GM12873 (cell line): ENCODE measurements around the gene PRPF31.

ENCODE experiments used
- TF ChIP-seq, protein P1 (sequence below): IDR thresholded peaks from 2 replicates; pipeline ENCODE4 v1.5.1; 2012; ENCODE audit warnings: low read depth, mild to moderate bottlenecking, moderate library complexity, low read length, control low read depth; ENCODE audit not compliant: insufficient read depth; ENCODE audit errors: missing control alignments

Gene PRPF31

DNA sequence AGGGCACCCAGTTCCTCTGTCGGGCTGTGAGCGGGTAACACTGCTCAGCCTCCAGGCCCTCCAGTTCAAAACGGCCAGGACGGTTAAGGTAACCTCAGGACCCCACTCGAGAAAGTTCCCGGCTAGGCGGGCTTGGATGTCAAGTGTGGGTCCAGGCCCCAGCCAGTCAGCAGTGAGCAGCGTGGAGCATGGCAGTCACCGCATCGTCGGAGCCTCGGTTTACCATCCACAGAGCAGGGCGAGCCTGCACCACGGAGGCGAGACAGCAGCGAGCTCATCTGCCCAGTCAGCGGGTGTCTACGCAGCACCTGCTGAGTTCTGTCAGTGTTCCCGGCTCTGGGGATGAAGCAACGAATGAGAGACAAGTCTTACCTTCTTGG, 14.1 kb downstream of the PRPF31 start:
- TF ChIP-seq, protein P1, sequence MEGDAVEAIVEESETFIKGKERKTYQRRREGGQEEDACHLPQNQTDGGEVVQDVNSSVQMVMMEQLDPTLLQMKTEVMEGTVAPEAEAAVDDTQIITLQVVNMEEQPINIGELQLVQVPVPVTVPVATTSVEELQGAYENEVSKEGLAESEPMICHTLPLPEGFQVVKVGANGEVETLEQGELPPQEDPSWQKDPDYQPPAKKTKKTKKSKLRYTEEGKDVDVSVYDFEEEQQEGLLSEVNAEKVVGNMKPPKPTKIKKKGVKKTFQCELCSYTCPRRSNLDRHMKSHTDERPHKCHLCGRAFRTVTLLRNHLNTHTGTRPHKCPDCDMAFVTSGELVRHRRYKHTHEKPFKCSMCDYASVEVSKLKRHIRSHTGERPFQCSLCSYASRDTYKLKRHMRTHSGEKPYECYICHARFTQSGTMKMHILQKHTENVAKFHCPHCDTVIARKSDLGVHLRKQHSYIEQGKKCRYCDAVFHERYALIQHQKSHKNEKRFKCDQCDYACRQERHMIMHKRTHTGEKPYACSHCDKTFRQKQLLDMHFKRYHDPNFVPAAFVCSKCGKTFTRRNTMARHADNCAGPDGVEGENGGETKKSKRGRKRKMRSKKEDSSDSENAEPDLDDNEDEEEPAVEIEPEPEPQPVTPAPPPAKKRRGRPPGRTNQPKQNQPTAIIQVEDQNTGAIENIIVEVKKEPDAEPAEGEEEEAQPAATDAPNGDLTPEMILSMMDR = no peak

DNA sequence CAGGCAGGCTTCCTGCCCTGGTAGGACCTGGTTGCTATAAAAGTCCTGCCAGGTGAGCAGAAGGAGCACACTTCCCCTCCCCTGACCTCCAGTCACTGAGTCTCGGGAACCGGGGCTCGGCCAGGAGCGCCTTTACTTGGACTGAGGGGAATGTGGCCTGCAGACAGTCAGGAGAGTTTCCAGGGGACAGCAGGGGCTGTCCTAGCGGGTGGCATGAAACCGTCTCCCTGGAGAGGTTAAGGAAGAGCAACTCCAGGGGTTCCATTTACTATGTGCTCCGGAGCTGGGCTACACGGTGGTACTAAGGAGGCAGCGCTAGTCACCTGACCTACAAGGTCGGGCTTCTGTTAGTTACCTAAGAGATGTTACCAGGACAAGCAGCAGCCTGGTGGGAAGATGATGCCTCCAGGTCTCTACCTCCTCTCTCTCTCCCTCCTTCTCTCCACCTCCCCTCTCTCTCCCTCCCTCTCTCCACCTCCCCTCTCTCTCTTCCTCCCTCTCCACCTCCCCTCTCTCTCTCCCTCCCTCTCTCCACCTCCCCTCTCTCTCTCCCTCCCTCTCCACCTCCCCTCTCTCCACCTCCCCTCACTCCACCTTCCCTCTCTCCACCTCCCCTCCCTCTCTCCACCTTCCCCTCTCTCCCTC, 17.9 kb downstream of the PRPF31 start:
- TF ChIP-seq, protein P1 = no peak

DNA sequence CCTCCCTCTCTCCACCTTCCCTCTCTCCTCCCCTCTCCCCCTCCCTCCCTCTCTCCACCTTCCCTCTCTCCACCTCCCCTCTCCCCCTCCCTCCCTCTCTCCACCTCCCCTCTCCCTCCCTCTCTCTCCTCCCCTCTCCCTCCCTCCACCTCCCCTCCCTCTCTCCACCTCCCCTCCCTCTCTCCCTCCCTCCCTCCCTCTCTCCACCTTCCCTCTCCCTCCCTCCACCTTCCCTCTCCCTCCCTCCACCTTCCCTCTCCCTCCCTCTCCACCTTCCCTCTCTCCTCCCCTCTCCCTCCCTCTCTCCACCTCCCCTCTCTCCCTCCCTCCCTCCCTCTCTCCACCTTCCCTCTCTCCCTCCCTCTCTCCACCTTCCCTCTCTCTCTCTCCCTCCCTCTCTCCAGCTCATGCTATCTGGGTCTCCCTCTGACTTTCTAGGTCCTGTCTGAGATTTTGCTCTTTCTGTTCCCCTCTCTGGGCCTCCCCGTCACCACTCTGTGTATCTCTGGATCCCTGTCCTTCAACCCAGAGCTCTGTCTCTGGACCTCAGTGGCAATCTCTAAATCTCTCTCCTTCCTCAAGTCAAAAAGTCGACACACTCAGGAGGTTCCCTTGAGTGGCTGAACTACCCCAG, 18.5 kb downstream of the PRPF31 start:
- TF ChIP-seq, protein P1 = no peak

DNA sequence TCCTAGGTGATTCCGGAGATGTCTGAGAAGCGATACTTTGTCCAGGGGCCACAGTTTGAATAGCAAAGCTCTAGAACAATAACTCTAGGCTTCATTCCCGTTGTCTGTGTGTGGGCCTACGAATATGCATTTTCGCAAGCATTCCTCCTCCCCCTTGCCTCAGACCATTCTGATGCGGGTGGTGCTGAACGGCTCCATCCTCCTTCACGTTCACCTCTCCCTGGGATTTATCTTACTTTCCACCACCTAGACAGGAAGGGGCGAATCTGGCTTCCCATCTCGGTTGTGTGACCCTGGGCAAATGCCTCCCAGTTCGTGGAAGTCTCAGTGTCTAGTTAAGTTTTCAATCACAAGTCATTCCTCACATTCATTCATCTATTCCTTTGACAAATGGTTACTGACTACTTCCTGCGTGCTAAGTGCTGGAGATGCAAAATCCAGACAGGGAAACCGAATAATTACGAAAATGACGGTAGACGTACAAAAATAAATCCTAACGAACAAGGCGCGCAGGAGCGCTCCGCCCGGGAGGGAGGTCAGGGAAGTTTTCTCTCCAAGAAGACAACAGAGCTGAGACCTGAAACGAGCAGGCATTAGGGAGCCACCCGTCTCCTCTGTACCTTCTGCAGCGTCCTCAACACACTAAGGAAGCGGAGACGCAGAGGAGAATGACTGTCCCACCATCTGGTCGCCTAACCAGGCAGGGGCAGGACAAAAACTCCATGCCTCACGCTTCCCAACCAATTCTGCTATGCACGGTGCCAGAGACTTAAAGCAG, 20.7 kb downstream of the PRPF31 start:
- TF ChIP-seq, protein P1 = no peak

DNA sequence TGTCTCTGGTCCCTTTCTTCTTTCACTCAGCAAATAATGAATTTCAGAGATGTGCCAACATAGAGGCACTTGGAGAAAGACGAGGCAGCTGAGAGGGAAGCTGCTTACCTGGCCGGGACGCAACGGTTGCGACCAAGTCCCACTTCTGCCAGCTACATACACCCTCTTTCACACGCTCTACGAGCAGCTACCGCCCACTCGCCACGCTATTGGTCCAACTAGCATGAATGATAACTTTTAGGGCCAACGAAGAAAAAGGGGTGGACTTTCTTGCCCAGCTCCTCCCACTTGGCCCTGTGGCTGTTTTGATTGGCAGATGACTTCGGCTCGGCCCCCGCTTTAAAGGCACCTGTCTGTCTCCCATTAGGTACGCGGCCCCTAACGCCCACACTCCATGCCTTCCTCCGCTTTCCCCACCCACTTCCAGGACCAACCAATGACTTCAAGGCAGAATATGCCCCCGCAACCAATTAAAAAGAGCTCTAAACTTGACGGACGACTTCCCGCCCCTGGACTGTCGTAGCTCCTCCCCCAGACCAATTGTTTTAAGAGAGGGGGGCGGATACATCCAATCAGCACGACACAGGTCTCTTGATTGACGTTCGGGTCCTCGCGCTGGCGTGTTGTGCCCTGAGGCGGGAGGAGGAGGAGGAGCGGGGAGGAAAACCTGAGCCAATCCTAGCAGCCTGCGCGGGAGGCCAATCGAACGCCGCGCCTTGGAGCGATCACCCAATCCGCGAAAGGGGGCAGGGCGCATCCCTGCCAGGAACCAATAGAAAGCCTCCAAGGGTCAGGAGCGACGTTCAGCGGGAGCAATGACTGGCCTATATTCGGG, 21.5 kb downstream of the PRPF31 start:
- TF ChIP-seq, protein P1 = no peak

DNA sequence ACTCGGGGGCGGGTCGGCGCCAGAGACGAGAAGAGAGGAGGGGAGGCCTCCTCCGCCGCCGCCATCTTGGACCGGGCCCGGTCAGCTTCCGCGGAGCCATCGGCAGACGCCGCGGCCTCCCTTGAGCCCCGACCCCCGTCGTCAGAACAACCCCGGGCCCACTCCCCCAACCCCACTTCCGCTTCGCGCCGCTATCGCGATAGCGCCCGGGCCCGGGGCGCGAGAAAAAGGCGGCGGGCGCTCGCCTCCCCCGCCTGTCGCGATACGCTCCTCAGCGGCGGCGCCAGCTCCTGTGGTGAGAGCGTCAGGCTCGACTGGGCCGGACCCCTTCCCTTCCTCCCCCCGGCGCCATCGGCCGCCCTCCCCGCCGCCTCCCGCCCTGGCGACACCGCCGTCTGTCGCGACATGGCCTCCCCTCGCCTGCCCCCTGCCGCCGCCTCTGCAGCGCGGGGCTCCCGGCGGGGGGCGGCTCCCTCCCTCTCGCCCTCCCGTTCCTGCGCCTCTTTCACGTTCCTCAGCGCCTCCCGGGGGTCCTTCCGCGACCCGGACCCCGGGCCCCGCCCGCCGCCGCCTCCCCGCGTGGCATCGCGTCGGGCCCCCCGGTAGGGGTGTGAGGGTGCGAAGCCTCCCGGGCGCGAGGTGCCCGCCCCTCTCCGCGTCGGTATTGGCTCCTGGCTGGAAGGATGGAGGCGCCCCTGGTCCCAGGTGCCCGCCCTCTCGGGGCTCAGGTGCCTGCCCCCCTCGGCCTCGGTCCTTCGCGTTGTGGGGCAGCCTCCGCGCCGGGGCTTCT, 22.3 kb downstream of the PRPF31 start, which contains the start of gene CNOT3:
Gene CNOT3 (plus strand): TSS at position 64 of the 790 bp plus-strand sequence. CDS start 5,217 bp downstream, outside the sequence.
- TF ChIP-seq, protein P1 = no peak
